DND-41 (cell line): ENCODE data around the gene ACSF3.

Experiments
- EZH2 ChIP-seq: IDR thresholded peaks from 3 replicates; pipeline ENCODE4 v1.6.1; 2012; ENCODE audit warnings: borderline replicate concordance, low read depth, mild to moderate bottlenecking, moderate library complexity, low read length, inconsistent platforms; ENCODE audit not compliant: severe bottlenecking
- TF ChIP-seq, protein P1 (sequence below): IDR thresholded peaks from 2 replicates; pipeline ENCODE4 v1.5.1; 2012; ENCODE audit warnings: borderline replicate concordance, low read length, moderate library complexity, mild to moderate bottlenecking; ENCODE audit not compliant: poor library complexity, severe bottlenecking; ENCODE audit errors: extremely low read depth

DNA sequence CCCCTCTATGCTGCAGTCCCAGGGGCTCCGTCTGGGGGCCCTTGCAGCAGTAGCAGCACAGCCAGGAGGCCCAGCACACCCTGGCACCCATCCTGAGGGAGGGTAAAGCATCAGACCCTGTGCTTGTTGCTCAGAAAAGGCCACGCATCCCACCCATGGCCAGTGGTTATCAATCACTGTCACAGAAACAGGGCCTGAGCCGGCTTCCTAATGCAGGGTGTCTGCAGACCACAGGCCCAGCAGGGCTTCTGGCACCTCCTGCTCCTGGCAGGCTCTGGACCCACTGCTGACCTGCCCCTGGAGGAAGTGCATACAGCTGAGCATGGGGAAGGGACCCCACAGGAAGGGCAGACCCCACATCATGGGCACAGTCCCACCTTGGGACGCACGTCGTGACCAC is 51.0 kb downstream of the ACSF3 start:
- TF ChIP-seq, protein P1, sequence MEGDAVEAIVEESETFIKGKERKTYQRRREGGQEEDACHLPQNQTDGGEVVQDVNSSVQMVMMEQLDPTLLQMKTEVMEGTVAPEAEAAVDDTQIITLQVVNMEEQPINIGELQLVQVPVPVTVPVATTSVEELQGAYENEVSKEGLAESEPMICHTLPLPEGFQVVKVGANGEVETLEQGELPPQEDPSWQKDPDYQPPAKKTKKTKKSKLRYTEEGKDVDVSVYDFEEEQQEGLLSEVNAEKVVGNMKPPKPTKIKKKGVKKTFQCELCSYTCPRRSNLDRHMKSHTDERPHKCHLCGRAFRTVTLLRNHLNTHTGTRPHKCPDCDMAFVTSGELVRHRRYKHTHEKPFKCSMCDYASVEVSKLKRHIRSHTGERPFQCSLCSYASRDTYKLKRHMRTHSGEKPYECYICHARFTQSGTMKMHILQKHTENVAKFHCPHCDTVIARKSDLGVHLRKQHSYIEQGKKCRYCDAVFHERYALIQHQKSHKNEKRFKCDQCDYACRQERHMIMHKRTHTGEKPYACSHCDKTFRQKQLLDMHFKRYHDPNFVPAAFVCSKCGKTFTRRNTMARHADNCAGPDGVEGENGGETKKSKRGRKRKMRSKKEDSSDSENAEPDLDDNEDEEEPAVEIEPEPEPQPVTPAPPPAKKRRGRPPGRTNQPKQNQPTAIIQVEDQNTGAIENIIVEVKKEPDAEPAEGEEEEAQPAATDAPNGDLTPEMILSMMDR: no peak
- TF ChIP-seq EZH2: no peak
